Measurements from ENCODE around the gene REXO5.

REXO5 gene

GRCh38 chr16:20838240-20838639 is 31.9 kb downstream of the REXO5 start:
- H3K4me3 ChIP-seq (ENCODE audit: low read depth, low read length): no peak overlapping the region
- TF ChIP-seq, protein P1, sequence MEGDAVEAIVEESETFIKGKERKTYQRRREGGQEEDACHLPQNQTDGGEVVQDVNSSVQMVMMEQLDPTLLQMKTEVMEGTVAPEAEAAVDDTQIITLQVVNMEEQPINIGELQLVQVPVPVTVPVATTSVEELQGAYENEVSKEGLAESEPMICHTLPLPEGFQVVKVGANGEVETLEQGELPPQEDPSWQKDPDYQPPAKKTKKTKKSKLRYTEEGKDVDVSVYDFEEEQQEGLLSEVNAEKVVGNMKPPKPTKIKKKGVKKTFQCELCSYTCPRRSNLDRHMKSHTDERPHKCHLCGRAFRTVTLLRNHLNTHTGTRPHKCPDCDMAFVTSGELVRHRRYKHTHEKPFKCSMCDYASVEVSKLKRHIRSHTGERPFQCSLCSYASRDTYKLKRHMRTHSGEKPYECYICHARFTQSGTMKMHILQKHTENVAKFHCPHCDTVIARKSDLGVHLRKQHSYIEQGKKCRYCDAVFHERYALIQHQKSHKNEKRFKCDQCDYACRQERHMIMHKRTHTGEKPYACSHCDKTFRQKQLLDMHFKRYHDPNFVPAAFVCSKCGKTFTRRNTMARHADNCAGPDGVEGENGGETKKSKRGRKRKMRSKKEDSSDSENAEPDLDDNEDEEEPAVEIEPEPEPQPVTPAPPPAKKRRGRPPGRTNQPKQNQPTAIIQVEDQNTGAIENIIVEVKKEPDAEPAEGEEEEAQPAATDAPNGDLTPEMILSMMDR (IDR thresholded peaks at IDR 0.05; ENCODE audit: low read depth, low read length): no peak

GRCh38 chr16:20839504-20839903 is 33.2 kb downstream of the REXO5 start:
- no peak overlapping the region for H3K4me3 ChIP-seq (ENCODE audit: low read depth, low read length)
- TF ChIP-seq, protein P1 (IDR thresholded peaks at IDR 0.05; ENCODE audit: low read depth, low read length): no peak

- TF ChIP-seq, protein P1 (IDR thresholded peaks at IDR 0.05; ENCODE audit: low read depth, low read length): no peak
- H3K4me3 ChIP-seq (ENCODE audit: low read depth, low read length): no peak overlapping the region
Observed at GRCh38 chr16:20844054-20844453, 37.7 kb downstream of the REXO5 start.

GRCh38 chr16:20844588-20844987 is 38.3 kb downstream of the REXO5 start:
- no peak overlapping the region for H3K4me3 ChIP-seq (ENCODE audit: low read depth, low read length)
- TF ChIP-seq, protein P1 (IDR thresholded peaks at IDR 0.05; ENCODE audit: low read depth, low read length): no peak

DNA sequence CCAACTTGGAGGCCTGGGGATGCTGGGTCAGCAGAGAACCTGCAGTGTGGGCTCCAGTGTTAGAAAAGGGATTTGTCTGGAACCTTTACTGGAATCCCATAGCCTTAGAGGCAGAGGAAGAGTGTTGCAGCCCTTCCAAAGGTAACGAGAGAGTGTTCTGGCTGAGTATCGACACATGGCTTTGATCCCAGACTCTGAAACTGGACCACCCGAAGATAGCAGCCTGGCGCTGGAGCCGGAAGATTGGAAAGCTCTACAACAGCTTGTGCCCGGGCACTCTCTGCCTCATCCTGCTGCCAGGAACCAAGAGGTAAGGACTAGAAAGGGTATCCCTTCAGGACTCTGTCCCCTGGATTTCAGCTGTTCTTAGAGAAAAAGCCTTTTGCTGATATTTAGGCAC is 39.7 kb downstream of the REXO5 start:
- no peak overlapping the region for H3K4me3 ChIP-seq (ENCODE audit: low read depth, low read length)
- TF ChIP-seq, protein P1 (IDR thresholded peaks at IDR 0.05; ENCODE audit: low read depth, low read length): no peak

DNA sequence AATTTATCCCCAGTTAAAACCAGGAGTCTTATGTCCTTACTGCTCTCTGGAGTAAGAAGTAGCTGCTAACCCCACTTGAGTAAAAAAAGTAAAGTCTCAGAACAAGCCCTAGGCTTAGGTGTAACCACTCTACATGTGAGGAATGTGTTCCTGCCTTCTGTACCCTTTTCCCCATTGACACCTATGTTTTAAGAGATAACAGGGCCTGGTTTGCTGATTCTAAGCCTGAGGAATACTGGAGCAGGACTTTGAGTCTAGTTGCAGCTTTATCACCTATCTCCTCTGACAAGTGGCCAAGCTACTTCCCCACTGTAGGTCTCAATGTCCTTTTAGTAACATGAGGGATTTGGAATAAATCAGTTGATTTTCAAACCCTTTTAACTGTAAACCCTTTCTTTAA is 40.2 kb downstream of the REXO5 start:
- TF ChIP-seq, protein P1 (IDR thresholded peaks at IDR 0.05; ENCODE audit: low read depth, low read length): no peak
- H3K4me3 ChIP-seq (ENCODE audit: low read depth, low read length): no peak overlapping the region

GRCh38 chr16:20847550-20847949 is 41.2 kb downstream of the REXO5 start:
- TF ChIP-seq, protein P1 (IDR thresholded peaks at IDR 0.05; ENCODE audit: low read depth, low read length): no peak

More at GRCh38 chr16:20847550-20847949, 41.2 kb downstream of the REXO5 start:
- H3K4me3 ChIP-seq (ENCODE audit: low read depth, low read length): no peak overlapping the region

Data from WI38 (cell line).